Measurements from ENCODE around the gene PPM1D. TPM values are rescaled to one million over a fixed set of nuclear protein-coding genes. Genes with fewer than 3 reads are reported as not detected.

Gene PPM1D
- total RNA-seq, result 13.6 and 15.7 TPM in 2 replicates

DNA sequence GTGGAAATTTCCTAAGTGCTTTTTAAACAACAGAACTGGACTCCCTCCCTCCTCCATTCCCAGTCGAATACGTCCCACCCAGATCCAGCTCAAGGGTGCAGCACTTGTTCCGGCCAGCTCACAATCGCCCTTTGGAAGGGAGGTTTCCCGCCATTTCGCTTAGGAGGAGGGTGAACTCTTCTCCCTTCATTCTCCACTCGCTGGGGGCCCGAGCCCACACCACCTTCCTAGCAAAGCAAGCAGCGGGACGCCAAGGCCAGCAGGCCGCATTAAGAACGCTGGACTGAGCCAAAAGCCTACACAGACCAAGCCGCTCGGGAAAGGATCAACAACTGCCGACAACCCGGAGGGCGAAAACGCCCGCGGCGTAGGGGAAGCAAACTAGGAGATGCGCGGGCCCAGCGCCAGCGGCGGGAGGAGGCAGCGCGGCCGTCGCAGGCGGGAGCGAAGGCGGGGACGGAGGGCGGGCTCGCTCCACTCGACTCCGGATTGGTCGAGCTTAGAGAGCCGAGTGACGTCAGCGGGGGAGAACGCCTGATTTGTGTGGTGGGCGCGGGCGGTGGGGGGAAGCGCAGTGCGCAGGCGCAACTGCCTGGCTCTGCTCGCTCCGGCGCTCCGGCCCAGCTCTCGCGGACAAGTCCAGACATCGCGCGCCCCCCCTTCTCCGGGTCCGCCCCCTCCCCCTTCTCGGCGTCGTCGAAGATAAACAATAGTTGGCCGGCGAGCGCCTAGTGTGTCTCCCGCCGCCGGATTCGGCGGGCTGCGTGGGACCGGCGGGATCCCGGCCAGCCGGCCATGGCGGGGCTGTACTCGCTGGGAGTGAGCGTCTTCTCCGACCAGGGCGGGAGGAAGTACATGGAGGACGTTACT, at the start of gene PPM1D:
TSS of gene PPM1D (plus strand) at position 574 of the 870 bp plus-strand sequence. CDS start at position 796, 222 bp downstream.

DNA sequence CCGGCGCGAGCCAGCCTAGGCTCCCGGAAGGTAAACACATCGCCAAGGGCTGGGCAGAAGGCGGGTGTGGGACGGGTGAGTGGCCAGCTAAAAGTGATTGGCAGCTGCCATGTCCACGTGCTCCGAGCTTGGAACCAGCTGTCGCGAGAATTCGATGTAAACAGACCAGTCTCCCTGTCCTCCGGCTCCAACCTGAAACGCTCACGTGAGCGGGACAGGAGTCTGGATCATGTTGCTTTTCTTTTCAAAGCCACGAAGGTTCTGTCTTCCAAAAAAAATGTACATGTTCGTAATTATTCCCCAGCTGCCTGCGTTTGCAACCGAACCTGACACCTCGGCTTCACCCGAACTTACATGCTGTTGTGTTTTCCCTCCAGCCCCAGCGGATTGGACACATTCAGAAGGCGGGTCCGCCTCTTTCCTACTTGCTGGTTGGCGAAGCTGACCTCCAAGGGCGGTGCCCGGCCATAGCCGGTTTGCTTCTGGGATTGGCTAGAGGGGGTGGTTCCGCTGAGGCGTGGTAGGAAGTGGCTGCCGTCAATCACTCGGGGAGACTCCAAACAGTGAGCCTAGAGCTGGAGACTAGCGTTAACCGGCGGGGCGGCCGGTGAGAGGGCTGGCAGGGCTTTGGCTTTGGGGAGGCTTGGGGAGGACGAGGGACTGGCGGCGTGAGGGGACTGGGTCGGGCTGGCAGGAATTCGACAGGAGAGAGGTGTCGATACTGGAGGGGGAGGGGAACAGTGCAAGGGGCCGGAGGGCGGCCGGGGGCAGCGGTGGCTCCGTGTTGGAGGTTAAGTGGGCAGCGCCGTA, 77.5 kb downstream of the PPM1D start, which contains the start of gene BCAS3:
TSS of gene BCAS3 (plus strand) at position 544 of the 810 bp plus-strand sequence.

Other genes starting within 250 kb of the PPM1D start
- gene USP32, start 208.1 kb upstream of the PPM1D start, total RNA-seq, result 30.7 and 43.5 TPM in 2 replicates
- gene CHCT1, start 177.7 kb upstream of the PPM1D start, total RNA-seq, result not detected in 2 replicates
- gene APPBP2, start 74.0 kb upstream of the PPM1D start, total RNA-seq, result 25.6 and 28.1 TPM in 2 replicates
- gene BCAS3, start 77.7 kb downstream of the PPM1D start, total RNA-seq, result 19.4 and 26.5 TPM in 2 replicates